ENCODE measurements around the gene TSACC. TPM values are rescaled to one million over a fixed set of nuclear protein-coding genes. Genes with fewer than 3 reads are reported as not detected.
A peak's percentile ranks its signal among the peaks of the same experiment; 100 is the strongest.
"Not testable (repeated sequence)": the region's sequence is repeated elsewhere in the genome, so short reads cannot be mapped to it uniquely, and the experiment has no call there.

Gene TSACC
- total RNA-seq (2014; rRNA removed; shearing (Covaris generic)), result not detected in 2 replicates

DNA sequence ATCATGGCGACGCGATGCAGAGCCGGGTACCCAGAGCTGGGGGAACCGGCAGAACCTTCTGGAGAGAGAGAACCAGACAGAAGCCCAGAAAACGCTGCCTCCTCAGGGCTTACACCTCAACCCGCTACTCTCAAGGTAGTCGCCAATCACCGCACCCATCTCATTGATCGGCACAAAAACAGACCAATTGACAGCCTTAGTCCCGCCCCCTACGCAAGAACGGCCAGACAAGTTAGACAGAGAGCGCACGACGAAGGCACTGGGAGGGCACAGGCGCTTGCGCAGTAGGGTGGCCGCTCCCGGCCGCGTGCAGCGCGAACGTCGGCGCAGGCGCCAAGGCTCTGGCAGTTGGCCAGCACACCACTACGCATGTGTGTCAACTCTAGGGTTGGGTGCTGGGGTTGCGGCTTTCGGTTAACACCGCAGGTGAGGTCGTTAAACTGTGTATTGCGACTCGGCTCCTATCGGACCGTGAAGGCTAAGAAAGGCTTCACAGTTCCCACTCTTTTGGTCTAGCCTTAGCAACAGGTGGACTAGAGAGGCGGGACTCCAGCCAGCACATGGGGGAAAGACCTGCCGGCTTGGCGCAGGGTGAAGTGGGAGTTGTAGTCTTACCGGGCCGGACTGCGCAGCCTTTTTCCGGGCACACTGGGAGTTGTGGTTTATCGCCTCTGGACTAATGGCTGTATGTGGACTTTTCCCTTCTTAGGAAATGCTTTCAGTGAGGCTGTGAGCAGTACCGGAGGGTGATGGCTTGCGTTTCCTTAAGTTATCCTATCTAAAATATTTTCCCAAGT, at the start of gene TSACC, which contains the start of gene CCT3:
Gene TSACC, plus strand, starts transcription at position 347 of the 797 bp plus-strand sequence. CDS start 1,232 bp downstream, outside the sequence.
Gene CCT3, minus strand, starts transcription at position 113 of the 797 bp plus-strand sequence. Its CDS starts 108 bp downstream, at position 5.
- DNase-seq (ENCODE audit: low read depth), result peak; percentile 100

DNA sequence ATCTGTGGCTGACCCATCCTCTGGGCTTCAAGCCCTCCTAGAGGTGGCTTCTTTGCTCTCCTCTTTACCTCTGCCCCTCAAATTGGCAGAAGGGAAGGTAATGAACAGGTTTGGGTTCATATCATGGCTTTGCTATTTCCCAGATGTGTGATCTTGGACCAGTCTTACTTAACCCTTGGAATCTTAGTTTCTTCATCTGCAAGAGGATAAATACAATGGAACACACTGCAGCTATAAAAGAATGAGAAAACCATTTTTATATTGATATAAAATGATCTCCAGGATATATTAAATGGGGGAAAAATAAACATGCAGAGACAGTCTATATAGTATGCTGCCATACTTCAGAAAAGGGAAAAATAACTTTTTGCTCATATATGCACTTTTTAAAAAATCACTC, 48.5 kb upstream of the TSACC start:
- no peak for DNase-seq (ENCODE audit: low read depth)

DNA sequence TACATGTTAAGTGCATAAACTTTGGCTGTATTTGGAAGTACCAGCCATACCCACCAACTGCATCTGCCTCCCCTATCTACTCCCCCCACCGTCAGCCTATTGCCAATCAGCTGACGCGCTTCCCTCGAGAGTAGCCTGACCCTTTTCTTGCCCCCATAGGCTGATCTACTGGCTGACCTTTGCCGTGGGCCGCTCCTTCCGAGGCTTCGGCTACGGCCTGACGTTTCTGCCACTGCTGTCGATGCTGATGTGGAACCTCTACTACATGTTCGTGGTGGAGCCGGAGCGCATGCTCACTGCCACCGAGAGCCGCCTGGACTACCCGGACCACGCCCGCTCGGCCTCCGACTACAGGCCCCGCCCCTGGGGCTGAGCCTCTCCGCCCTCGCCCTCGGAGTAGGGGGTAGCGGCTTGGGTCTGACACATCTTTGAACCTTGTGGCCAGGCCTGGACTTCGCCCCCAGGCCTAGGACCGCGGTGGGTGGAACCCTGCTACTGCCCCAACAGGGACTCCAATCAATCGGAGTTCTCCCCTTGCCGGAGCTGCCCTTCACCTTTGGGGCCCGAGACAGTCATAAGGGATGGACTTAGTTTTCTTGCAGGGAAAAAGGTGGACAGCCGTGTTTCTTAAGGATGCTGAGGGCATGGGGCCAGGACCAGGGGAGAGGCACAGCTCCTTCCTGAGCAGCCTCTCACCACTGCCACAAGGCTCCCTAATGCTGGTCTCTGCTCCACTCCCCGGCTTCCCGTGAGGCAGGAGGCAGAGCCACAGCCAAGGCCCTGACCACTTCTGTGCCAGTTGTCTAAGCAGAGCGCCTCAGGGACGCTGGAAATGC, 46.9 kb upstream of the TSACC start:
- DNase-seq (ENCODE audit: low read depth), result no peak

DNA sequence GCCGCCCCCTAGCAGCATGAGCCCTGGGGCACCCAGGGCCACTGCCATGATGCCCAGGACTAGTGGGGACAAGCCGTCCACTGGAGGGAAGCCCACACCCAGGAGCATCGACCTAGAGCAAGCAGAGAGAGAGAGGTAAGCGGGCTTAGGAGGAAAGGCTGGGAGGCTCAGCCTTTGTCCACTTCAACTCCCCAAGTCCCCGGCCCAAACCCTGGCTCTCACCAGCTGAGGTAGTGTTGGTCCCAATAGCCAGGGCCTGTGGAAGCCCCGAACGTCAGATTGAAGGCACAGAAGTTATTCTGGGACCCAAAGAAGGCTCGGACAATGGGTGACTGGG, 45.3 kb upstream of the TSACC start:
- DNase-seq (ENCODE audit: low read depth), result no peak

DNA sequence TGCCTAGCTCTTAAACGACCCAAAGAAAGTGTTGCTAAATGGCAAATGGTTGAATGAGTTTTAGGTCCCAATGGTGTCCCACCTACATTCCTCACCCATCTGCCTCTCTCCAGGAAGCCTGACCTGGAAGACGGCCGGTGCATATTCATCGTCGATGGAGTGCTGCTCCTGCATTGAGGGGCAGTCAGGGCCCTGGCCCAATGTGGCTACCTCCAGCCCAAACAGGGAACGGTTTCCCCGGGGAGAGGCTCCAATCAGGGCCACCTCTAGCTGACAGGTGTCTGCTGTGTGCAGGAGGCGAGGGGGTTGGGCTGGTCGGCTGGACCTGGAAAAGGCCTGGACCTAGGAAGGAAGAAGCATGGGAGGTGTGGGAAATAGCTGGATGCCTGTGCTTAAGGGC, 44.4 kb upstream of the TSACC start:
- DNase-seq (ENCODE audit: low read depth), result no peak

DNA sequence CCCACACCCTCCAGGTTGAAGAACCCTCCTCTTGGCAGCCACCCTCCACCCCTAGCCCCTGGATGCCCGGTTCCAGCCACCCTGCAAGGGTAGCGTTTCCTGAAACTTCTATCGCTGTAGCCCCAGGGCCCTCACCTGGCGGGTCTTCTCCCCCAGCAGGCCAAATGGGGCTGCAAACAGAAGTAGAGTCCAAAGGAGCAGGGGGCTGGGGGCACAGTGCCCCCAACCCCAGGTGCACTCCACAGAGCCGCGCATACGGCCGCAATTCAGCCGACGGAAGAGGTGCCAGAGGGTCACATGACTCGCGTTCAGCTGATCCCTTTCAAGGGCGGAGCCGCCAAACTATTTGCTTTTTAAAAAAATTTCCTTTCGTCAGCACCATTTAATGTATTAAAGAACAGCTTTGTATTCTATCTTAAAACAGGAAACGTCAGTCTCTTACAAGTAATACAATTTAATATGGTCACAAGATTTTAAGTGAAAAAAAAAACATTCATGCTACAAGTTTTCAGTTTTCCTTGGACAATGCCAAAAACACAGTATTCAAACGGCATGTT, 42.9 kb upstream of the TSACC start, which contains the start of gene GLMP:
Gene GLMP, minus strand, starts transcription at position 289 of the 557 bp plus-strand sequence. Its CDS starts 34 bp downstream, at position 255.
- peak; percentile 58 for DNase-seq (ENCODE audit: low read depth)

DNA sequence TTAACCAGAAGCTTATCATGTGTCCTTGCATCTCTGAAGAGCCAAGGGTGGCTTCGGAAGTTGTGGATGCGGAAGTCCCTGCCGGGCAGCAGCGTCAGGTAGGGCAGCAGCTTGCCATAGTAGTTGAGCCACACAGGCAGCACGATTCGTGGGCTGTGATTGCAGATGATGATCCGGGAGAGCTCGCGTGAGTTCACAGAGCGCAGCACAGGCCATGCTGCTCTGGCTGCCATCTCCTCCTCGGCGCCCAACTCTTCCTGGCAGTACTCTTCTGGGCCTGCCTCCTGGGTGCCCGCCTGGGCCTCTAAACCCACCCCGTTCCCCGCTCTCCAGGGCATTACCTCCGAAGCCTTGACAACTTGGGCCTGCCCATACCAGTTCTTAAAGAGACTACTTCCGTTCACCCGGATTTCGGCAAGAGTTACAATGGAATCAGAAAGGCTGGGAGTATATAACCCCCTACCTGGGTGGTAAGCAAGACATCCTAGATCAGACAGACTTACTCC, 39.4 kb upstream of the TSACC start, which contains the start of gene VHLL:
Gene VHLL, minus strand, starts transcription at position 456 of the 506 bp plus-strand sequence. Its CDS starts 118 bp downstream, at position 338.
- no peak for DNase-seq (ENCODE audit: low read depth)

DNA sequence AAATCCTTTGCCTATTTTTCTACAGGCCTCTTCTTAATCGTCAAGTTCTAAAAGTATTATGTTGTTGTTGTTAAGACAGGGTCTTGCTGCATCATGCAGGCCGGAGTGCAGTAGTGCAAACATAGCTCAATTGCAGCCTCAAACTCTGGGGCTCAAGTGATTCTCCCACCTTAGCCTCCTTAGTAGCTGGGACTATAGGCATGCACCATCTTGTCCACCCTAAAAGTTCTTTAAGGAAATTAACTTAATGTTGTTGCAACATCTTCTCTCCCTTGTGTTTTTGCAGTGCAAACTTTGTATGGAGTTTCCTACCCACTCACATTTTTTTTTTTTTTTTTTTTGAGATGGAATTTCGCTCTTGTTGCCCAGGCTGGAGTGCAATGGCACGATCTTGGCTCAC, 35.1 kb upstream of the TSACC start:
- DNase-seq (ENCODE audit: low read depth), result no peak

DNA sequence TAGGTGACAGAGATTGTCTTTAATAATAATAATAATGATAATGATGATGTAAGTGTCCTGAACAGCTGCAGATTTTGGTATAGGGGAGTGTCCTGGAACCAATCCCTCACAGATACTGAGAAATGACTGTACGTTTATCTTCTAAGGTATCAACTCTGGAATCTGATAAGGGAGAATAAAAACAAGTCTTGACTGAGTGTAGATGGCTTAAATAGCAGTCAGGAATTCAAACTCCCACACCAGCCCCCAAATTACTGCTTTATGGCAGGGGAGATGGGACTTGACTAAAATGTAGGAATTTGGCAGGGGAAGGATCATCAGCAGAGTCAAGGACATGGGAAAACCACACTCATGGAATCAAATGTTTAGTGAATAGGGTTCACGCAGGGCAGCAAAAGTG, 33.1 kb upstream of the TSACC start:
- DNase-seq (ENCODE audit: low read depth), result no peak

DNA sequence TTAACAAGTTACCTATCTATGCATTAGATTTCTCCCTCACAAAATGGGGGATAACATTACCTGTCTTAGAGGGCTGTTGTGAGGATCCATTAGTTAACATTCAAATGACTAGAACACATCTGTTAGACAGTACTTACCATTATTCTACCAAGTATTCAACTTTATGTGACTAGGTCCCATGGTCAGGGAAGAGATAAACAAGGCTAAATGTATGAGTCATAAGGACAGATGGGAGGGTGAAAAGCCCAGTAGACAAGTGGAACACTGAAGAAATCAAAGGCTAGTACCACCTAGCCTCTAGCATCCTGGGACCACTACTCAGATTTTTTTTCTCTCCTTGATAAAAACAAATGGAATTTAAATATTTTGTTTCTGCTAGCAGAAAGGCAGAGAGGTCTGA, 30.2 kb upstream of the TSACC start:
- peak; percentile 61 for DNase-seq (ENCODE audit: low read depth)

DNA sequence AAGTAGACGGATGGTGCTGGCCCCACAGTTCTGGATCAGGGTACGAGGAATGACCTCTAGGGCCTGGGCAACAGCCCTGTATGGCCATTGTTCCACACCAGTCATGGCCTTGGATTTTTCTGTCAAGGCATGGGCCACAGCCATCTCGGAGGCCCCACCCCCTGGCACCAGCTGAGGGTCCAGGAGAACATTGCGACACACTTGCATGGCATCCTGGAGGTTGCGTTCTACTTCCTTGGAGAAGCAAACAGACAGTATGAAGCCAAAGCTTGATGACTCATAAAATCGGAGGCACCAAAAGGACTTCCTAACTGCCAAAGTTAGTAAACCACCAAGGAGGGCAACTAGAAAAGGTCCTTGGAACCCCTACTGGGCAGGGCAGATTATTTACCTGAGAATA, 27.4 kb upstream of the TSACC start:
- peak; percentile 79 for DNase-seq (ENCODE audit: low read depth)

DNA sequence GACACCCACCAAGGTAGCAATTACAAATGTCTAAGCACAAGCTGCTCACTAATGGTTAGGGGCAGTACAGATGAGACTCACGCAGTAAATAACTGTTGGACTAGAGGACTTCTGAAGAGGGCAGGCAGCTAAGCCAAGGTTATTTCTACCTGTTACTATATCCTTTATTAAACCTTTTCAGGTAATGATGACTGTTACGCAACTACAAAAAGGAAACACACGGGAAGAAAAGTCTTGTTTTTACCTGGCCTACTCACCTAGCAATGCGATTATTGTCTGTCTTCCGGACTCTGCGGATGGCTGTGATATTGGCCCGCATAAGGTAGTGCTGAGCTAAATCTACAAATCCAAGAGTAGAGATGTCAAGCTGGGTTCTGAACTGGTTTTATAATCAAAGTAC, 21.4 kb upstream of the TSACC start:
- DNase-seq (ENCODE audit: low read depth), result no peak

DNA sequence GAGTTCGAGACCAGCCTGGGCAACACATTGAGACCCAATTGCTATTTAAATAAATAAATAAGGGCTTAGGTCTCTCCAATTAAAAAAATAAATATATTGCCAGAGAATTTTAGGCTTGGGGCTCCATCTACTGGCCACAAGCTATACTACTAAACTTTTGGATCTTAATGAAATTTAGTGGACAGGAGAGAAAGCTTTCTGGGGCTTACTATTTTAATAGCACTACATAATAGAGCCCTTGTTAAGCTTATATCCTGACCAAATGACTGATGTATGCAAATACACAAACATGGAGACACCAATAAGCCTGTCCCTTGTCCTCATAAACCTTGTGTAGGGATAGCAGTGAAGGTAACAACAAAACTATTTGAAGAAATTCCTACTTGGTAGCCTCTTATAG, 18.7 kb upstream of the TSACC start:
- peak; percentile 42 for DNase-seq (ENCODE audit: low read depth)

DNA sequence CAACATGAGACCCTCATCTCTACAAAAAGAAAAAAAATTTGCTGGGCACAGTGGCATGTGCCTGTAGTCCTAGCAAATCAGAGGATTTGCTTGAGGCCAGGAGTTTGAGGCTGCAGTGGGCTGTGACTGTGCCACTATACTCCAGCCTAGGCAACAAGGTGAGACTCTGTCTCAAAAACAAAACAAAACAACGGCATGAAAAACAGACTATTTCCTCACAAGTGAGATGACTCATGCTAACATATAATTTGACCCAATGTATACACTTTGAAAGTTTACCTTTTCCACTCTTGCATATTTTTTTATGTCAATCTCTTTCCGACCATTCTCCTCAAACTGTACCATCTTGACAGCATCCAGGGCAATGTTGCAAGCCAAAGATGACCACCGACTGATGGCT, 17.8 kb upstream of the TSACC start:
- no peak for DNase-seq (ENCODE audit: low read depth)

DNA sequence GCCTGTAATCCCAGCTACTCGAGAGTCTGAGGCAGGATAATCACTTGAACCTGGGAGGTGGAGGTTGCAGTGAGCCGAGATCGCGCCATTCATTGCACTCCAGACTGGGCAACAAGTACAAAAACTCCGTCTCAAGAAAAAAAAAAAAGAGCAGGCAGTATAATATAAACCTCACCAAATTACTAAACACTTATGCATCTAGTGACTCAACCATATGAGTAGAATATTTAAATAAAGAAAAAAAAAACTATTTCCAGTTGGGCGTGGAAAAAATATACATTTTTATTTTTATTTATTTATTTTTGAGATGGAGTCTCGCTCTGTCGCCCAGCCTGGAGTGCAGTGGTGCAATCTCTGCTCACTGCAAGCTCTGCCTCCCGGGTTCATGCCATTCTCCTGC, 15.1 kb upstream of the TSACC start:
- DNase-seq (ENCODE audit: low read depth), result not testable (repeated sequence)

DNA sequence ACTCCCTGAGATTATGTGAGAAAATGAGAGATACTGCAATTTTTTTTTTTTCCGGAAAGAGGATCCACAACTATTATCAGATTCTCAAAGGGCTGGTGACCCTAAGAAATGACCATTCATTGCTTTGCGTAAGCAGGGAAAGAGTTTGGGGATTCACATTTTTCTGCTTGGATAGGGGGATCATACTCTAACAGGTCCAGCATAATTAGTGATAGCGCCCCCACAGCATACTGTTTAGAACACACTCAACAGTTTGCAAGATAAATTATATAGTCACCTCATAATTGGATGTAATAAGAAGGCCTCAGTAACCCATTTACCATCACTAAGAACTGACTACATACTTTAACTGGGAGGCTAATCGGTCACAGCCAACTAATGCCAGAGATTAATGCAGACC, 2.1 kb upstream of the TSACC start:
- no peak for DNase-seq (ENCODE audit: low read depth)

DNA sequence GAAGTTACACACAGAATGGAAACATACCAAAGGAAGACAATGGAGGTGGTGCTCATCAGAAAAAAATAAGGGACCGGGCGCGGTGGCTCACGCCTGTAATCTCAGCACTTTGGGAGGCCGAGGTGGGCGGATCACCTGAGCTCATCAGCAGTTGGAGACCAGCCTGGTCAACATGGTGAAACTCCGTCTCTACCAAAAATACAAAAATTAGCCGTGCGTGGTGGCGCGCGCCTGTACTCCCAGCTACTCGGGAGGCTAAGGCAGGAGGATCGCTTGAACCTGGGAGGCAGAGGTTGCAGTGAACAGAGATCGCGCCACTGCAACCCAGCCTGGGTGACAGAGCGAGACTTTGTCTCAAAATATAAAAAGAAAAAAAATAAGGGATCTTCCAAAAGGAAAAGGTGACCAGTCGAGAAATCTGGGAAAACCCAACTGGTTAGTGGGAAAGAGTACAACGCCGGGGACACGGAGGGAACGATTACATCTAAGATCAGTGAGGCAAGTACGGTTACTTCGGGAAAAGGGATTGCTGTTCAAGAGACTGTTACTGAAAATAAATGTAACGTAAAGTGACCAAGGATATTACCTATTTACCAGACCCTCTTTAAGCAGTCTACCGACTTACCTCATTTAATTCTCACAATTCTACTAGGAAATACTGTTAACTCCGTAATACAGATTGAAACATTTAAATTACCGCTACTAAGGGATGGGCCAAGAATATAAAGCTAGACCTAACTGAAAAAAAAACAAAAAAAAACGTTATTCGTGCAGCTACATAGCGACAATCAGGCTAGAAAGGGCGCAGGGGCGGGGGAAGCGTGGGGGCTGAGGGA, 1.1 kb upstream of the TSACC start:
- DNase-seq (ENCODE audit: low read depth), result no peak

DNA sequence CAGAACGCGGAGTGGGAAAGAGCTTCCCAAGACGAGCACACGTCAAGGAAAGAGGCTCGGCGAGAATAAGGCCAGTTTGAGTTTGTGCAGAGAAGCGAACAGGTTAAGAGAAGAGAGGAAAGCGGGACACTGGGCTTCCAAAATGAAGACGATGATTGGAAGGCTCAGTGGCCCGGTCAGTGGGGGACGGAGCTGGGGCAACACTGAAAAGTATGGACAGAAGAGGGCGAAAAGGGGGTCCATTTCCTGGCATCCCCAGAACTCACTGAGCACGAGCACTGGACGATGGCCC, 492 bp upstream of the TSACC start:
- no peak for DNase-seq (ENCODE audit: low read depth)

DNA sequence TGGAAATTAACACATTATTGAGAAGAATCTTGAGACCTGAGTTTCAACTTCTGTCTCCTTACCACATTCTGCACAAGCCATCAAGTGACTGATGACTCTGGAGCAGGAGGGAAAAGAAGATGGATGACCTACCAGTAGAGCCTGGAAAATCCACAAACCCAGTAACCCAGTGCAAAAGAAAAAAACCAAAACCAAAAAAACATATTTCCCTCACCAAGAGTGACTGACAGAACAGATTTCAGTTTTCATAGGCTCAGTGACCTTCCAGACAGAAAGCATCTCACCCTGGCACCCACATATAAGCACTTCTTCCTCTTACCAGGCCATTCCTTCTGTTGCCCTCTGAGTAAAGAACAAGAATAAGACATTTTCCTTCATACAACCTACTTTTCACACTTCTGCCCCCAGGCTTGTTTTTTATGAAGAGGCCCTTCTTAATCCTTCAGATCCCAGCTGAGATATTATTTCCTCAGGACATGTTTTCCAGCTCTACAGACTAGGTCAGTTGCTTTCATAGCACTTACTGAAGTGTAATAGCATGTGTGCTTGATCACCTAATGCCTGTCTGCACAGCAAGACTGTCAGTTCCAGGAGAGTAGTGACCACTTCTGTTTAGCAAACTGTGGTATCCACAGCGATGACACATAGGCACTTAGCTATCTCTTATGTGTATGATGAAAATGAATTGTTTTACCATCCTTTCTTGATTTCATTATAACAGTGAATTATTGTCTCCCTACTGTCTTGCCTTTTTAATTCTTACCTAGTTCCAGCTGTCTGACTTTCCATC, 4.0 kb downstream of the TSACC start:
- DNase-seq (ENCODE audit: low read depth), result peak; percentile 34

DNA sequence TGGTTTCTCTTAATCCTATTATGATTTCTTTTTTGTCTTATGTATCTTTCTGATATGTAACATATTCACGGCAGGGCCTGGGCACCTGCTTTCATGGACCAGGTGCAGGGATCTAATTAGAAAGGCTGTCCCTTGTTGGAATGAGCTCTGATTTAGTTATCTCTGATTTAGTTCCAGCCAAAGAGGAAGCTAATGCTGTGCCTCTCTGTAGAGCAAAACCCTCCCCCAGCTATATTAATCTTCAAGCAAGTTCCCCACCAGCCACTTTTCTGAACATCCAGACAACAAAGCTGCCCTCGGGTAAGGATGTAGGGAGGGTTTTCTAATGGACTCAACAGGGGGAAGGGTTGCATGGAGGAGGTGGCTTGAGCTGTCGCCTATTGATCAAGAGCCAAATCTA, 6.1 kb downstream of the TSACC start:
- no peak for DNase-seq (ENCODE audit: low read depth)

DNA sequence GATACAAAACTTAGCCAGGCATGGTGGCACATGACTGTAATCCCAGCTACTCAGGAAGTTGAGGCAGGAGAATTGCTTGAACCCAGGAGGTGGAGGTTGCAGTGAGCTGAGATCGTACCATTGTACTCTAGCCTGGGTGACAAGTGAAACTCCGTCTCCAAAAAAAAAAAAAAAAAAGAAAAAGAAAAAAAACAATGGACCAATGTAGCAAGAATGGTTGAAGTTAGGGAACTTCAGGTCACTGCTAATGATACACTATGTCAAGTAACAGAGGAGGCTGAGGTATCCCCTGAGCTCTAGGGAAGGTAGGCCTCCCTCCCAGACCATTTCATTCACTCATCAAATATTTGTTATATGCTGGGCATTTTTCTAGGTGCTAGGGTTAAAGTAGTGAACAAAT, 7.7 kb downstream of the TSACC start:
- not testable (repeated sequence) for DNase-seq (ENCODE audit: low read depth)
